ENCODE measurements around the gene EPHA3. TPM values are rescaled to one million over a fixed set of nuclear protein-coding genes. Genes with fewer than 3 reads are reported as not detected.

Gene EPHA3
- total RNA-seq, 4 donors from 2014 or later = 0.36 to 1.8 (median 0.90) TPM

- Histone ChIP-seq H3K36me3 (no peaks in the 10 kb centered on the region), H3K9me3 (no peaks in the 10 kb centered on the region), H3K27ac (no peak overlapping the region), H3K4me1 (no peaks in the 10 kb centered on the region), H3K27me3 (no peaks in the 10 kb centered on the region), H3K4me3 (no peak overlapping the region)
- intact Hi-C loops (cut with DNase I; ENCODE audit: low total_unique reads) = no loop called here
- ATAC-seq = no peak
- TF ChIP-seq POLR2A (IDR thresholded peaks at IDR 0.05) = no peak
- TF ChIP-seq, protein P1, sequence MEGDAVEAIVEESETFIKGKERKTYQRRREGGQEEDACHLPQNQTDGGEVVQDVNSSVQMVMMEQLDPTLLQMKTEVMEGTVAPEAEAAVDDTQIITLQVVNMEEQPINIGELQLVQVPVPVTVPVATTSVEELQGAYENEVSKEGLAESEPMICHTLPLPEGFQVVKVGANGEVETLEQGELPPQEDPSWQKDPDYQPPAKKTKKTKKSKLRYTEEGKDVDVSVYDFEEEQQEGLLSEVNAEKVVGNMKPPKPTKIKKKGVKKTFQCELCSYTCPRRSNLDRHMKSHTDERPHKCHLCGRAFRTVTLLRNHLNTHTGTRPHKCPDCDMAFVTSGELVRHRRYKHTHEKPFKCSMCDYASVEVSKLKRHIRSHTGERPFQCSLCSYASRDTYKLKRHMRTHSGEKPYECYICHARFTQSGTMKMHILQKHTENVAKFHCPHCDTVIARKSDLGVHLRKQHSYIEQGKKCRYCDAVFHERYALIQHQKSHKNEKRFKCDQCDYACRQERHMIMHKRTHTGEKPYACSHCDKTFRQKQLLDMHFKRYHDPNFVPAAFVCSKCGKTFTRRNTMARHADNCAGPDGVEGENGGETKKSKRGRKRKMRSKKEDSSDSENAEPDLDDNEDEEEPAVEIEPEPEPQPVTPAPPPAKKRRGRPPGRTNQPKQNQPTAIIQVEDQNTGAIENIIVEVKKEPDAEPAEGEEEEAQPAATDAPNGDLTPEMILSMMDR (IDR thresholded peaks at IDR 0.05 in 4 of 5, conservative IDR thresholded peaks at IDR 0.05 in 1 of 5) = no peak
- no peak for DNase-seq
- in situ Hi-C loops (cut with MboI; ENCODE audit: low sequenced_read_pairs in 4 of 4) = no loop called here
Observed at GRCh38 chr3:89320186-89320585, 212.8 kb downstream of the EPHA3 start.

- Histone ChIP-seq H3K36me3 (no peaks in the 10 kb centered on the region), H3K27ac (no peak overlapping the region), H3K9me3 (no peaks in the 10 kb centered on the region), H3K4me3 (no peak overlapping the region), H3K4me1 (no peaks in the 10 kb centered on the region), H3K27me3 (no peaks in the 10 kb centered on the region)
- ATAC-seq (no peak), DNase-seq (no peak)
- TF ChIP-seq, protein P1 (IDR thresholded peaks at IDR 0.05 in 4 of 5, conservative IDR thresholded peaks at IDR 0.05 in 1 of 5) = no peak
- no peak for TF ChIP-seq POLR2A (IDR thresholded peaks at IDR 0.05)
- in situ Hi-C loops (cut with MboI; ENCODE audit: low sequenced_read_pairs in 4 of 4) = no loop called here
- intact Hi-C loops (cut with DNase I; ENCODE audit: low total_unique reads) = no loop called here
Observed at GRCh38 chr3:89326997-89327396, 219.6 kb downstream of the EPHA3 start.

- H3K4me1 ChIP-seq = no peaks in the 10 kb centered on the region
- TF ChIP-seq, protein P1 (IDR thresholded peaks at IDR 0.05 in 4 of 5, conservative IDR thresholded peaks at IDR 0.05 in 1 of 5) = no peak
- no peak for TF ChIP-seq POLR2A (IDR thresholded peaks at IDR 0.05)
- H3K27me3 ChIP-seq = no peaks in the 10 kb centered on the region
- in situ Hi-C loops (cut with MboI; ENCODE audit: low sequenced_read_pairs in 4 of 4) = no loop called here
- no peaks in the 10 kb centered on the region for H3K9me3 ChIP-seq
- intact Hi-C loops (cut with DNase I; ENCODE audit: low total_unique reads) = no loop called here
- no peaks in the 10 kb centered on the region for H3K36me3 ChIP-seq
- no peak overlapping the region for H3K27ac ChIP-seq
- ATAC-seq = no peak
- no peak overlapping the region for H3K4me3 ChIP-seq
- no peak for DNase-seq
Observed at GRCh38 chr3:89332386-89332785, 225.0 kb downstream of the EPHA3 start.

GRCh38 chr3:89332793-89333192, 225.4 kb downstream of the EPHA3 start:
- DNase-seq (no peak), ATAC-seq (no peak)
- Histone ChIP-seq H3K4me1 (no peaks in the 10 kb centered on the region), H3K9me3 (no peaks in the 10 kb centered on the region), H3K36me3 (no peaks in the 10 kb centered on the region), H3K4me3 (no peak overlapping the region), H3K27ac (no peak overlapping the region), H3K27me3 (no peaks in the 10 kb centered on the region)
- TF ChIP-seq, protein P1 (IDR thresholded peaks at IDR 0.05 in 4 of 5, conservative IDR thresholded peaks at IDR 0.05 in 1 of 5) = no peak
- no peak for TF ChIP-seq POLR2A (IDR thresholded peaks at IDR 0.05)
- in situ Hi-C loops (cut with MboI; ENCODE audit: low sequenced_read_pairs in 4 of 4) = no loop called here
- intact Hi-C loops (cut with DNase I; ENCODE audit: low total_unique reads) = no loop called here

- Histone ChIP-seq H3K27ac (no peak overlapping the region), H3K36me3 (no peaks in the 10 kb centered on the region), H3K9me3 (no peaks in the 10 kb centered on the region), H3K4me1 (no peaks in the 10 kb centered on the region), H3K4me3 (no peak overlapping the region), H3K27me3 (no peaks in the 10 kb centered on the region)
- ATAC-seq = no peak
- no peak for DNase-seq
- TF ChIP-seq, protein P1 (IDR thresholded peaks at IDR 0.05 in 4 of 5, conservative IDR thresholded peaks at IDR 0.05 in 1 of 5) = no peak
- TF ChIP-seq POLR2A (IDR thresholded peaks at IDR 0.05) = no peak
- in situ Hi-C loops (cut with MboI; ENCODE audit: low sequenced_read_pairs in 4 of 4) = no loop called here
- intact Hi-C loops (cut with DNase I; ENCODE audit: low total_unique reads) = no loop called here
Observed at GRCh38 chr3:89335693-89336092, 228.3 kb downstream of the EPHA3 start.

Measured in gastrocnemius medialis (tissue), 4 donors.